Measurements from ENCODE around the gene ZNF367.

- TF ChIP-seq POLR2AphosphoS5 (IDR thresholded peaks at IDR 0.05; ENCODE audit: borderline replicate concordance, low read depth, low read length) (no peak), EZH2 (IDR thresholded peaks at IDR 0.05) (no peak), FOXP2 (optimal IDR thresholded peaks at IDR 0.05; ENCODE audit: control extremely low read depth, extremely low read length, insufficient read depth) (no peak)
Measured at GRCh38 chr9:96461336-96461735, 43.2 kb upstream of the ZNF367 start.
